HG03457 (cell line): ENCODE results near the gene VAC14.

Source experiments
- ATAC-seq: cut with Tn5 transposase; IDR thresholded peaks from one replicate; pipeline ENCODE4 v1.9.1; 2021; ENCODE audit warnings: moderate number of reproducible peaks; ENCODE audit not compliant: unreplicated experiment

The VAC14 gene

GRCh38 chr16:70709457-70709856, 91.5 kb downstream of the VAC14 start:
- no peak for ATAC-seq

GRCh38 chr16:70708366-70709246, 92.4 kb downstream of the VAC14 start:
- no peak for ATAC-seq

- ATAC-seq = no peak
Observed at GRCh38 chr16:70706948-70707465, 94.0 kb downstream of the VAC14 start.

GRCh38 chr16:70705056-70705455, 95.9 kb downstream of the VAC14 start:
- ATAC-seq = no peak

DNA sequence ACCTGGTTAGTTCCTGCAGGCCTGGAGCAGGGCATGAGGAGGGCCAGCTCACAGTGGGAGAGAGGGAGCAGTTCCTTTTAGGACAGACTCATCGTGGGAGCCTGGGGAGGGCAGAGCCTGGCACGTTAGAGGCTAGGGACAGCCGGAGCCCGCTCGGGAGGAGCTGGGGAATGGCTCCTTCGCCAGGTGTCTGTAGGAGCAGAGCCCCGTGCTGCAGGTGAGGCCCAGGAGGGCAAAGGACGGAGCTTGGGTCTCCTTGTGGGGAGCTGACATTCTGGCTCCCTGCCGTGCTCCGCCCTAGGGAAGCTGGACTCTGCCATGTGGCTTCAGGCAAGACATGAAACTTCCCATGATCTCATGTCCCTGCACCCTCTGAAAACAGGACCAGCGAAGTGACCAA, 96.4 kb downstream of the VAC14 start:
- no peak for ATAC-seq

DNA sequence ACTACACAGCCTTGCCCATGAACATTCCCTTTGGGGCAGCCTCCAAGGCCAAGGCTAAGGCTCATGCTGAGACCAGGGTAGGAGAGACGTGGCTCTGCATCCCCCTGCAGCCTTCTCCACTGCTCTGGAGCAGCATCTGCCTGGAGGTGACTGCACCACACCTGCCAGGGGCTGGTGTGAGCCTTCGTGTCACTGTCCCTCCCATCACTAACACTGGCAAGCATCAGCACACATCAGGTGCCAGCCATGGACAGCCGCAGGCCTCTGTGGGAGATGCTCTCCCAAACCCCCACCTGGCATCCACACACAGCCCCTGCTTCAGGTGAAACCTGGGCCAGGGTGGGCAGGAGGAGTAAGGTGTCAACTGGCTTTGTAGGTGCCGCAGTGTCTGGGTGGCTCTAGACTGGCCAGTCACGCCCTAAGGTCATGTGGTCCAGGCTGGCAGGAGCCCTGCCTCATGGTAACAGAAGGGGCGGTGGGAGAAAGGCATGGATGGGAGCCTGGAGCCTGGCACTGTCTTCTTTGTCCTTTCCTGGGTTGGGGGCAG, 97.0 kb downstream of the VAC14 start:
- no peak for ATAC-seq

DNA sequence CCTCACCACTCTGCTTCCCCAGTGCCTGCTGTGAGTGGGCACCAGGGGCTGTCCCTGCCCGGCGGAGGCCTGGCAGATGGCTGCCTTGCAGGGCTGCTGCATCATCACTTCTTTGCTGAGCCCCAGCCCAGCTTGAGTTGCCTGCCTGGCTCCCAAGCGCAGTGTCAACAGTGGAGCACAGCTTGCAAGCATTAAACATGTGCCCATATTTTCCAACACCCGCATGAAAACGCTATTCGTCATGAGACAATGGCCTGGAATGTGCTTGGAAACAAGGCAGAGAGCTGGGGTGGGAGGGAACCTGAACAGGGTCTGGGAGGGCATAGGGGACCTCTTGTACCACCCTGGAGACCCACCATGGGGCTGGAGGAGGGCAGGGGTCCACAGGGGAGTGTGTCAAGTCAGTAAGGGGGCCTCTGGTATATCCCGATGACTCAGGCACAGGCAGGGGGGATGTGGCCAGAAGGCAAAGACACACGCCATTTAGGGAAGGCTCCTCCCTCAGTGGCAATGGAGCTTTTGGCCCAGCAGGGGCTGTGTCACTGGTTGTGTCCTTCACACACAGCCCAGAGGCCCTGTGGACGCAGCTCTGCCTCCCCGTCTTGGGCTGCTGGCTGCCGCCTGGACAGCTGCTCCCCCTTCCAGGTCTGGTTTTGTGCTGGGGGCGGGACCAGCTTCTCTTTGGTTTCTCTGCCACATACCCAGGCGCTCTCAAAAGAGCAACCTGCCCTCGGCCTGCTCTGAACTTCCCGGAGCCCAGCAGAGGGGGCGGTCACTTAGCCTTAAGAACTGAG, 97.7 kb downstream of the VAC14 start:
- no peak for ATAC-seq

DNA sequence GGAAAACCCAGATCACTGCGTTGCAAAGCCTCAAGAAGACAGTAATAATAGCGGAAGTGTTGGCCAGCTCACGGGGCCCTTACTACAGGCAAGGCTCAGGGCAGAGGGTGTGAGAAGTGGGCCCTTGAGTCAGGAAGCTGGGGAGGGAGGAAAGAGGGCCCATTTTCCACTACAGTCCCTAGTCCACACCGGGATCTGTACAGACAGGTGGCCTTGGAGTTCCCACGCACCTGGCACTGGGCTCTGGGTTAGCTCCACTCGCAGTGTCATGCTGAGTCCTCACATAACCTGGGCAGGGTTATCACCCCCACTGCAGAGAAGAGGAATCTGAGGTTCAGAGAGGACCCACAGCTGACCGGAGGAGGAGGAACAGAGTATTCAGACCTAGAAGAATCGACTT, 98.3 kb downstream of the VAC14 start:
- ATAC-seq = no peak

- no peak for ATAC-seq
Observed at GRCh38 chr16:70701998-70702397, 99.0 kb downstream of the VAC14 start.

DNA sequence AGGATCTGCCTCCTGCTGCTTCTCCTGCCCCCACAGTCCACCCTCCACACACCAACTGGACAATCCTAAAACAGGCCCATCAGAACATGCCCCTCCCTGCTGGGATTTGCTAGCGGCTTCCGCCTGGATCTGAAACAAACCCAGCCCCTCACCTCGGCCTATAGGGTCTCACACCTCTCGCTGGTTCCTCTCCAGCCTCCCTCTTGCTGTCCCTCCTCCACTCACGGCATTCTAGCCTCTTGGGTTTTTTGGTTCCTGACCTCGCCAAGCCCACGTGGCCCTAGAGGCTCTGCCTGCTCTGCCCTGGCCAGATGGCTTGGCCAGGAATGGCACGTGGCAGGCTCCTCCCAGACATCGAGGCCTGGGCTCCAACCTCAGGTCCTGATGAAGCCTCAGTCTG, 99.4 kb downstream of the VAC14 start:
- no peak for ATAC-seq

DNA sequence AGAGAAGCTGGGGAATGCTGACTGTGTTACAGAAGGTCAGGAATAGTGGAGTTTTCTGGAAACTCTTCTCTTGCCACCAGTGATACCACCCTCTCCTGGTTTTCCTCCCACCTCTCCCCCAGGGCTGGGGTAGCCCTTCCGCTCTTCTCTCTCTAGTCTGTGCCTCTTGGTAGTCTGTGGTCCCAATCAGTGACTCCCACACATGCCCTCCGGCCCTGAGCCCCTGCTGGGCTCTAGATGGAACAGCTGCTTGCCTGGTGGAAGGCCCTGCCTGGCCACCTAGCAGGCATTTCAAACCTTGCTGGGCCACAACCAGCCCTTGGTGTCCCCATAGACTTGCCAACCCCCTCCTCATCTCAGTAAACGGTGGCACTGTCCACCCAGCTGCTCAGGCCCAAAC, 99.9 kb downstream of the VAC14 start:
- no peak for ATAC-seq

DNA sequence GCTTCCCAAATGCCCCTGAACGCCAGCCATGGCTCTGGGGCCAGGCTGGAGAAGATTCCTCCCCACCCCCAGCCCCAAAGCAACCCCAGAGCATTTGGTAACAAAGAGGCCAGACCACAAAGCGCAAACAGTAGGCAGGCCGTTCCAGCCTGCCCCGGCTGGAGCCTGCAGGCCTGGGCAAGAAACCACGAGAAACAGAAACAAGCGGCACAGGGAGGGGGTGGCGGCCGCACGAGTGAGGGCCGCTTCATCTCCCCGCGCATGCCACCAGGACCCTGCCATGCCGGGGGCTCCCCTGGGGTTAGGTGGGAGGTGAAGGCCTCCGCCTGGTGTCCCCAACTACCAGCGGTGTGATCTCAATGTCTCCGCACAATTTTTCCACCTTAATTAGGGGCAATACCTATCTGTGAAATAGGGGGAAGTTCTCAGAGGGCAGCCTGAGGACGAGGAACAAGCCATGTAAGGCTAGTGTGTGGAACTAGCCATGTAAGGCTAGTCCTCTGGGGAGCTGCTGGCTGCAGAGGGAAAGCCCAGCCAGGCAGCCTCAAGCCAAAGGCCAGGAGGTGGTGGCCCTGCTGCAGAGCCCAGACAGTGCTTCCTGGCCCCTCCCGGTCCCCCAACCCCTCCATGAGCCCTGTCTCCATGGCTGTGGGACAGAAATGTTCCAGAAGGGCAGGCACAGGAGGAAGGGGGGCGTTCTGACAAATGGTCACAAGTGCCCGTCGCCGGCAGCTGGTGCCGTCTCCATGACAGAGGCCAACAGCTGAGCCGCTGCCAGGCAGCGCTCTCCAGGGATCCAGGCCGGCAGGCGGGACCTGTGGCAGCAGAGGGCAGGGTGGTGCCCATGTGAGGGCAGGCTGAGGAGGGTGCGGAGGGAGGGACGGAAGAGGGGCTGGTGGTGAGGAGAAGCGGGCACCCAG, 100.6 kb downstream of the VAC14 start:
- ATAC-seq = no peak

GRCh38 chr16:70699696-70700095, 101.3 kb downstream of the VAC14 start:
- ATAC-seq = no peak

DNA sequence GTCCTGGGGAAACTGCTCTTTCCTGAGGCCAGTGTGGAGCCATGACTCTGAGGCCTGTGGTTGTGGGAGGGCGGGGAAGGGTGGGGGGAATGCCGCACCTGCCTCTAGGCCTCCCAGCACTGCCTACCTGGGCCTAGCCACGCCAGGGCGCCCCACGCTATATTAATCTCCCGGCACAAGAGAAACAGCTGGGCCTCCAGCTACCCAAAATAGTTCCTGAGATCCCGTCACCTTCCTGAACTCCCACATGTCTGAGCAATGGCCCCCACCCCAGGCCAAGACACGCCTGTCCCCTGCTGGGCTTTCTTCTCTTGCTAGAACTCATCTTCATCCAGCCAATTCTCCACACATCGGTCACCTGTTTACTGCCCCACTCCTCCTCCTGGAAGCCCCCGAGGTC, 102.1 kb downstream of the VAC14 start:
- no peak for ATAC-seq

GRCh38 chr16:70697594-70698170, 103.3 kb downstream of the VAC14 start:
- no peak for ATAC-seq

GRCh38 chr16:70696952-70697593, 103.9 kb downstream of the VAC14 start:
- ATAC-seq = no peak

- ATAC-seq = no peak
Observed at GRCh38 chr16:70696355-70696754, 104.6 kb downstream of the VAC14 start.

DNA sequence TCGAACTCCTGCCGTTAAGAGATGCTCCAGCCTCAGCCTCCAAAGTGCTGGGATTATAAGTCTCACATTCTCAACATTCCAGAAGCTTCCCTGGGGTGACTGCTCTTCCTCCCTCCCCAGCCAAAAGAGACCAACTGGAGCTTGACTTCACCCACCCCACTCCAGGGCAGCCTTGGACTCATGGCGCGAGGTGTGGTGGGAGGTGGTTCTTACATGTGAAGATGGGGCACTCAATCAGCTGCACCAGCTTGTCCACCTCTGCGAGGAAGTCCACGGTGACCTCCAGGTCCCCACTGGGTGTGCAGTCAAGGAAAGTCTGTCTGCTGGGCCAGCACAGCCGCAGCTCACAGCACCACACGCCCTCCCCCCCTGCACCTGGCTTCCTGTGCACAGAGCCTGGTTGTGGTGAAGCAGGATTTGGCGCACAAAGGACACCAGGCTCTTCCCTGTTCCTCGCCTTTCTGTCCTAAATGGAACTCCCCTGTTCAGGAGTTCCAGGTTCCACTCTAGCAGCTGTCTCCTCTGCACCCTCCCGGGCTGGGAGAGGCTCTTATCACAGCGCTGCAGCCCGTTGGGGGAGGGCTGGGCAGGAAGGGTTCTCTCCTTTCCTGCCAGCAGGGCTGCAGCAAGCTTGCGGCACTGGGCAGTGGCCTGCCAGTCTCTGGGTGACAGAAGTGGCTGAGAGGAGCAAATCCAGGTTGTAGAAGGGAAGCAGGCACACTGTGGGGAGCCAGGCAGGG, 105.5 kb downstream of the VAC14 start:
- no peak for ATAC-seq

- ATAC-seq = no peak
Observed at GRCh38 chr16:70694868-70695218, 106.1 kb downstream of the VAC14 start.
